ENCODE data around the gene LAIR1. TPM values are rescaled to one million over a fixed set of nuclear protein-coding genes. Genes with fewer than 3 reads are reported as not detected.
A peak's percentile ranks its signal among the peaks of the same experiment; 100 is the strongest.

The LAIR1 gene
- total and polyA plus RNA-seq, 4 experiments from 2014 or later = 23.1 to 60.5 (median 58.7) TPM

DNA sequence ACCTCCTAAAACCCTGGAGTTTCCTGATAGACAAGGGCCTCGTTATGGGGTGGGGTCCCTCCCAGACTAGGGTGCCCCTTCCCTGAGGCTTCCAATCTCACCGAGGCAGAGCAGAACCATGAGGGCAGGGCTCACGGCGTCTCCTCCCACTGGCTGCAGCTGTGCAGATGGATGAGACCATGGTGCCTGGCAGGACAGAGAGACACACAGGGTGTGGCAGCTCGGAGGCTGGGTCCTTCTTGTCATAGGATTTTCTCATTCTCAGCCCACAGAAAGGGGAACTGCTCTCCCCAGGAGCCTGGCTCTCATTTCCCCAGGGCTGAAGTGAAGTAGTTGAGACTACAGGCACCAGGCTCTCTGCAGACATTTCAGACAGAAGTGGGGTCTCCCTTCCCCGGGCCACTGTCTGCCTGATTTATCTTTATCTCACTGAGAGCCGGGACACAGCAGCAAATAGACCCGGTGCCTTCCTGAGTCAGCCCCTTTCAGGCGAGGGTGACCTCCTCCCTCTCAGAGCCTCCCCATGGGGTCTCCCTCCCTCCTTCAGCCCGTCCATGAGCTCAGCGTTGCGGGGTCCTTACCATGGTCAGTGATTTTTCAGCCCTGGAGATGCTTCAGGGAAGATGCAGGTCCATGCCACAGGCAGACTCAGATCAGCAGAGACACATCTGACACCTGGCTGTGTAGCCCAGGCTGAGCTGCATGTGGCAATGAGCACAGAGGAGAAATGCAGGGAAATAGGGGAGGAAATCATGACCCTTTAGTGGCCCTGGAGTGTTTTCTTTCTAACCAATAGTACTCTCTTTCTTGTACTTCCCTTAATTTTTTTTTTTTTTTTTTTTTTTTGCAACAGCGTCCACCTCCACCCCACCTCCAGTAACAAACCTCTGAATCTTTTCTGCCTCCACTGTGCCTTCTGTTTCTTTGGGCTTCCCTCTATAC is 52.0 kb downstream of the LAIR1 start, which contains the start of gene LILRA5:
Gene LILRA5 (minus strand): TSS at position 731 of the 942 bp plus-strand sequence. CDS start 147 bp downstream, at position 584.
- Histone ChIP-seq H3K36me3 (ENCODE audit: insufficient read depth, low read length) (no peaks in the 10 kb centered on the region), H3K27ac (ENCODE audit: low read depth, low read length) (no peak within 1 kb of the TSS), H3K4me1 (ENCODE audit: insufficient read depth, low read length) (no peaks in the 10 kb centered on the region), H3K27me3 (ENCODE audit: insufficient read depth, low read length) (peaks cover 5% of the 10 kb centered on the region), H3K4me3 (ENCODE audit: low read length in 2 of 2) (no peak within 1 kb of the TSS), H3K9me3 (ENCODE audit: control insufficient read depth in 1 of 2, low read length in 2 of 2) (no peaks in the 10 kb centered on the region)
- no peaks in the 10 kb centered on the region for H3K36me3 Mint-ChIP-seq
- no peak within 1 kb of the TSS for H3K27ac Mint-ChIP-seq
- H3K9me3 Mint-ChIP-seq = no peaks in the 10 kb centered on the region
- intact Hi-C loops (cut with micrococcal nuclease) = no loop called here
- peaks cover 0 to 1% (median 0%) of the 10 kb centered on the region in 4 donors for H3K4me1 Mint-ChIP-seq
- ChIA-PET CTCF (ENCODE audit: partially characterized antibody) (no interaction called here), POLR2A (ENCODE audit: partially characterized antibody) (no interaction called here)
- H3K27me3 Mint-ChIP-seq = peaks cover 22 to 26% of the 10 kb centered on the region in 2 donors
- H3K4me3 Mint-ChIP-seq = no peak within 1 kb of the TSS
- no peak for DNase-seq

DNA sequence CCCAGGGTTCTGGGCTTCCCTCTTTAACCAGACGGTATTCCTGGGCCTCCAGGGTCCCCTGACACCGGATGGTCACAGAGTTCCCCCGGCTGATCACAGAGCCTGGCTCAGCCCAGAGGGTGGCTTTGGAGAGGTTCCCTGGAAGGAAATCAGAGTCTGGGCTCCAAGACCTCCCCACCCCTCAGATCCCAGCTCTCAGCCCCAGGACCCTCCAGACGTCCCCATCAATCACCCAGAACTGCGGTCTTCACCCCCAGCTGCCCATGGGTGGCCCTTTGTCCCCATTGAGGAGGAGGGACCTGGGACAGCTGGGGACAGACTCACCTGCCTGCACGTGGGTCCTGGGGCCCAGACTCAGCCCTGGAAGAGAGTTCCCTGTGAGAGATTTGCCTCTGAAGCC is 52.7 kb downstream of the LAIR1 start:
- Histone ChIP-seq H3K9me3 (ENCODE audit: control insufficient read depth in 1 of 2, low read length in 2 of 2) (no peaks in the 10 kb centered on the region), H3K4me3 (ENCODE audit: low read length in 2 of 2) (no peak overlapping the region), H3K4me1 (ENCODE audit: insufficient read depth, low read length) (no peaks in the 10 kb centered on the region), H3K36me3 (ENCODE audit: insufficient read depth, low read length) (no peaks in the 10 kb centered on the region), H3K27me3 (ENCODE audit: insufficient read depth, low read length) (peaks cover 5% of the 10 kb centered on the region), H3K27ac (ENCODE audit: low read depth, low read length) (no peak overlapping the region)
- ChIA-PET CTCF (ENCODE audit: partially characterized antibody) (no interaction called here), POLR2A (ENCODE audit: partially characterized antibody) (no interaction called here)
- Mint-ChIP-seq H3K27me3 (peaks cover 22 to 29% of the 10 kb centered on the region in 2 donors), H3K36me3 (no peaks in the 10 kb centered on the region), H3K27ac (no peak overlapping the region), H3K4me3 (no peak overlapping the region), H3K4me1 (peaks cover 0 to 1% (median 0%) of the 10 kb centered on the region in 4 donors), H3K9me3 (no peaks in the 10 kb centered on the region)
- intact Hi-C loops (cut with micrococcal nuclease) = no loop called here
- no peak for DNase-seq

DNA sequence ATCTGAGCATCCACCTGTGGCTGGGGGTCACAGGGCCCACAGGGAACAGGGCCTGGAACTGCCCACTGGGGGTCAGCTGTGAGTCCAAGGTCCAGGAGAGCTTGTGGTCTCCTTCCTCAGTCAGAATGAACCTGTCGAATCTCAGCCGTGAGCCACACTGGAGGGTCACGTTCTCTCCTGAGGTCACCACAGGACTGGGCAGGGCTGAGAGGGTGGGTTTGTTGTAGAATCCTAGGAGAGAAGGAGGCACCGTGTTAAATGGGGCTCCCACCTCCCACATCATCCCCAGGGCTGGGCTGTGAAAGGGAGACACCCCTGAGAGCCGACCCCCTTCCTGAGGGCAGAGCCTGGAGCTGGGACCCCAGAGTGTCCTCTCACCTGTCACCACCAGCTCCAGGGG is 53.2 kb downstream of the LAIR1 start:
- no peak overlapping the region for H3K4me3 ChIP-seq (ENCODE audit: low read length in 2 of 2)
- Mint-ChIP-seq H3K27me3 (peaks cover 22 to 29% of the 10 kb centered on the region in 2 donors), H3K4me3 (no peak overlapping the region), H3K4me1 (peaks cover 0 to 1% (median 0%) of the 10 kb centered on the region in 4 donors), H3K9me3 (no peaks in the 10 kb centered on the region), H3K36me3 (no peaks in the 10 kb centered on the region), H3K27ac (no peak overlapping the region)
- DNase-seq = no peak
- H3K4me1 ChIP-seq (ENCODE audit: insufficient read depth, low read length) = no peaks in the 10 kb centered on the region
- intact Hi-C loops (cut with micrococcal nuclease) = no loop called here
- ChIA-PET CTCF (ENCODE audit: partially characterized antibody) (no interaction called here), POLR2A (ENCODE audit: partially characterized antibody) (no interaction called here)
- peaks cover 5% of the 10 kb centered on the region for H3K27me3 ChIP-seq (ENCODE audit: insufficient read depth, low read length)
- H3K9me3 ChIP-seq (ENCODE audit: control insufficient read depth in 1 of 2, low read length in 2 of 2) = no peaks in the 10 kb centered on the region
- no peaks in the 10 kb centered on the region for H3K36me3 ChIP-seq (ENCODE audit: insufficient read depth, low read length)
- H3K27ac ChIP-seq (ENCODE audit: low read depth, low read length) = no peak overlapping the region

DNA sequence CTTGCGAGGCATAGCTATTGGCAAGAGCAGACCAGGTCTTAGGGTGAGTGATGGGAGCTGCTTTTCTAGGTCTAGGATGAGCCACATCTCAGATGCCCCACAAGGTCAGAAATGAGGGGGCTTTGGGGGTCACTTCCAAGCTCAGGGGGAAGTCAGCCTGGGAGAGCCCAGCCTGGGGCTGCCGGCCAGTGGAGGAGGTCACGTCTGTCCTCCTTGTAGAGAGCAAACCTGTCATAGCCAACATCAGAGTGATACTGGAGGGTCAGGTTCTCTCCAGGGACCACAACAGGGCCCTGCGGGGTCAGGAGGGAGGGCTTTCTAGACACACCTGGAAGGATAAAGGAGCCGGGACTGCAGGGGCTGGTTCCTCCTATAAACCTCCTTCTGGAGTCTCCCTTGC is 54.2 kb downstream of the LAIR1 start:
- peaks cover 5% of the 10 kb centered on the region for H3K27me3 ChIP-seq (ENCODE audit: insufficient read depth, low read length)
- no peak overlapping the region for H3K4me3 Mint-ChIP-seq
- peaks cover 19 to 26% of the 10 kb centered on the region in 2 donors for H3K27me3 Mint-ChIP-seq
- H3K27ac ChIP-seq (ENCODE audit: low read depth, low read length) = no peak overlapping the region
- H3K27ac Mint-ChIP-seq = no peak overlapping the region
- peaks cover 1% of the 10 kb centered on the region for H3K4me1 ChIP-seq (ENCODE audit: insufficient read depth, low read length)
- ChIA-PET CTCF (ENCODE audit: partially characterized antibody) (no interaction called here), POLR2A (ENCODE audit: partially characterized antibody) (no interaction called here)
- no peak for DNase-seq
- H3K4me1 Mint-ChIP-seq = peaks cover 0 to 4% (median under 1%) of the 10 kb centered on the region in 4 donors
- no peaks in the 10 kb centered on the region for H3K9me3 ChIP-seq (ENCODE audit: control insufficient read depth in 1 of 2, low read length in 2 of 2)
- no peaks in the 10 kb centered on the region for H3K36me3 ChIP-seq (ENCODE audit: insufficient read depth, low read length)
- intact Hi-C loops (cut with micrococcal nuclease) = no loop called here
- no peak overlapping the region for H3K4me3 ChIP-seq (ENCODE audit: low read length in 2 of 2)
- no peaks in the 10 kb centered on the region for H3K36me3 Mint-ChIP-seq
- H3K9me3 Mint-ChIP-seq = no peaks in the 10 kb centered on the region

DNA sequence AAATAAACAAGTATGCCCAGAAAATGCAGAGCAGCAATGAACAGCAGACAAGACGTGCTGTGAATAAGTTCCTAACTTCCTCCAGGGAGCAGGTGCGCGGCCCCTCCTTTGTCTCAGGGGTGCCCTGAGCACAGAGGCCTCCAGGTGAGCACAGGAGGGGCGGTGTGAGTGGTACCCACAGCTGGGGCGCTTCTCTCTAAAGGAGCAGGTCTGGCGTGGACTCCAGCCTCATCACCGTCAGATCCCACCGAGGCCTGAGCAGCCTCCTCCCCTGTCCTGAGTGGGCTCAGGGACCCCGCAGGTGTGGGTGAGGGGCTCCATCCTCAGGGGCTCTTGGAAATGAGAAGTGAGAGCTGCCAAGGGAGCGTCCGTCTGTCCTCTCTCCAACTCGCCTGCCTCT is 54.9 kb downstream of the LAIR1 start:
- Histone ChIP-seq H3K27ac (ENCODE audit: low read depth, low read length) (no peak overlapping the region), H3K27me3 (ENCODE audit: insufficient read depth, low read length) (peaks cover 5% of the 10 kb centered on the region), H3K9me3 (ENCODE audit: control insufficient read depth in 1 of 2, low read length in 2 of 2) (no peaks in the 10 kb centered on the region), H3K36me3 (ENCODE audit: insufficient read depth, low read length) (no peaks in the 10 kb centered on the region), H3K4me3 (ENCODE audit: low read length in 2 of 2) (no peak overlapping the region), H3K4me1 (ENCODE audit: insufficient read depth, low read length) (peaks cover 8% of the 10 kb centered on the region)
- H3K4me3 Mint-ChIP-seq = no peak overlapping the region
- no peak overlapping the region for H3K27ac Mint-ChIP-seq
- peaks cover 19 to 26% of the 10 kb centered on the region in 2 donors for H3K27me3 Mint-ChIP-seq
- intact Hi-C loops (cut with micrococcal nuclease) = no loop called here
- H3K9me3 Mint-ChIP-seq = no peaks in the 10 kb centered on the region
- no peak for DNase-seq
- CTCF ChIA-PET (ENCODE audit: partially characterized antibody) = no interaction called here
- POLR2A ChIA-PET (ENCODE audit: partially characterized antibody) = no interaction called here
- no peaks in the 10 kb centered on the region for H3K36me3 Mint-ChIP-seq
- peaks cover 2 to 12% (median 5%) of the 10 kb centered on the region in 4 donors for H3K4me1 Mint-ChIP-seq

DNA sequence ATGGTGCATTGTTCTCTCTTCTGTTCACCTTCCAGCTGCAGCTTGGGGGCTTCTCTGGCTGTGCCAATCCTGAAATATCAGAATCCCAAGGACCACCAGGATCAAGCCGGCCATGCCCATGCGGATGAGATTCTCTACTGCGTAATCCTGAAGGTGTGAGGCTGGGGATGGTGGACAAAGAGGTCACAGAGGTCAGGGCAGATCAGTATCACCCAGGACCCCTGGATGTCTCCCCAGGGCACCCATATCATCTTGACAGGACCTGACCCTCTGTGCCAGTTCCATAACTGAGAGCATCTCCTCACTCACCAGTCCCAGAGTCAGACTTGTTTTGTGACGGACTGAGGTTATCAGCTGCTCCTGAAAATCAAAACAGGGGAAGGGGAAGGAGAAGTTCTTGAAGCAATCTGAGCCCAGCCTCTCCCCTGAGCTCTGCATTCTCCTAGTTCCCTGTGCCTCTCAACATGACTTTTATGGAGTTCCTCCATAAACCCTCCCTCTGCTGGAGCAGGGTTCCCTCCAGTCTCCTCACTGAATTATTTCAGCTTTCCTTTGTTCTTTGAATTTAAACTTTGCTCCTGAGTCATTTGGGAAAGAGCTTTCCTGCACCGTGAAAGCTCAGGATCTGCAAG is 57.2 kb downstream of the LAIR1 start:
- H3K36me3 Mint-ChIP-seq = no peaks in the 10 kb centered on the region
- no peak for DNase-seq
- Histone ChIP-seq H3K4me3 (ENCODE audit: low read length in 2 of 2) (no peak overlapping the region), H3K4me1 (ENCODE audit: insufficient read depth, low read length) (peaks cover 18% of the 10 kb centered on the region), H3K9me3 (ENCODE audit: control insufficient read depth in 1 of 2, low read length in 2 of 2) (no peaks in the 10 kb centered on the region), H3K36me3 (ENCODE audit: insufficient read depth, low read length) (no peaks in the 10 kb centered on the region), H3K27me3 (ENCODE audit: insufficient read depth, low read length) (no peaks in the 10 kb centered on the region), H3K27ac (ENCODE audit: low read depth, low read length) (no peak overlapping the region)
- ChIA-PET CTCF (ENCODE audit: partially characterized antibody) (no interaction called here), POLR2A (ENCODE audit: partially characterized antibody) (no interaction called here)
- H3K4me3 Mint-ChIP-seq = no peak overlapping the region
- H3K4me1 Mint-ChIP-seq = peaks cover 13 to 28% (median 17%) of the 10 kb centered on the region in 4 donors
- no peak overlapping the region for H3K27ac Mint-ChIP-seq
- peaks cover 9 to 14% of the 10 kb centered on the region in 2 donors for H3K27me3 Mint-ChIP-seq
- intact Hi-C loops (cut with micrococcal nuclease) = no loop called here
- H3K9me3 Mint-ChIP-seq = no peaks in the 10 kb centered on the region

DNA sequence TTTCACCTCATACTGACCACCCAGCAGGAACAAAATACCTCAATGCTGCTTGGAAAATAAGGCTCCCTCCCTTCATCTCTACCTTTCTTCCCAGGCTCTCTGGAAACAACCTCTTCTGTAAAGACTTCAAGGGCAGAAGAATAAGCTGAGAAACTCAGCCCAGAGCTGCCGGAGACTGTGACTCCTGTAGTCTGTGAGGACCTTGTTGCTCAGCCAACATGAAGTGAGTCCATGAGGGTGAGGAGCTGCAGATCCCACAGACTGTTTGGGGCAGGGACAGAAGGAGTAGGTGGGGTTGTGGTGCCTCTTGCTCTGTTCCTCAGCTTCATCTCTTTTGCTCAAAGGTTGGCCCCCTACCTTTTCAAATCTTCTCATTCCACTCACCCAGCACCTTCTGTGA is 59.6 kb downstream of the LAIR1 start:
- POLR2A ChIA-PET (ENCODE audit: partially characterized antibody) = no interaction called here

More for the DNA sequence above, 59.6 kb downstream of the LAIR1 start:
- Mint-ChIP-seq H3K27ac (no peak overlapping the region), H3K27me3 (peaks cover 6 to 8% of the 10 kb centered on the region in 2 donors), H3K36me3 (no peaks in the 10 kb centered on the region), H3K4me1 (peaks cover 12 to 28% (median 17%) of the 10 kb centered on the region in 4 donors), H3K9me3 (no peaks in the 10 kb centered on the region), H3K4me3 (peak overlapping the region in 1 of 8 donors; percentile 13)
- Histone ChIP-seq H3K4me1 (ENCODE audit: insufficient read depth, low read length) (peaks cover 18% of the 10 kb centered on the region), H3K27me3 (ENCODE audit: insufficient read depth, low read length) (no peaks in the 10 kb centered on the region), H3K9me3 (ENCODE audit: control insufficient read depth in 1 of 2, low read length in 2 of 2) (no peaks in the 10 kb centered on the region), H3K27ac (ENCODE audit: low read depth, low read length) (no peak overlapping the region), H3K4me3 (ENCODE audit: low read length in 2 of 2) (no peak overlapping the region), H3K36me3 (ENCODE audit: insufficient read depth, low read length) (no peaks in the 10 kb centered on the region)
- CTCF ChIA-PET (ENCODE audit: partially characterized antibody) = no interaction called here
- intact Hi-C loops (cut with micrococcal nuclease) = no loop called here
- no peak for DNase-seq

Data from CD4-positive, alpha-beta memory T cell (primary cell).